ENCODE results near the gene COL11A2. TPM values are rescaled to one million over a fixed set of nuclear protein-coding genes. Genes with fewer than 3 reads are reported as not detected.

Gene COL11A2
- polyA plus RNA-seq, 6 donors from 2014 or later, result 0.09 to 0.30 TPM; not detected in 4

DNA sequence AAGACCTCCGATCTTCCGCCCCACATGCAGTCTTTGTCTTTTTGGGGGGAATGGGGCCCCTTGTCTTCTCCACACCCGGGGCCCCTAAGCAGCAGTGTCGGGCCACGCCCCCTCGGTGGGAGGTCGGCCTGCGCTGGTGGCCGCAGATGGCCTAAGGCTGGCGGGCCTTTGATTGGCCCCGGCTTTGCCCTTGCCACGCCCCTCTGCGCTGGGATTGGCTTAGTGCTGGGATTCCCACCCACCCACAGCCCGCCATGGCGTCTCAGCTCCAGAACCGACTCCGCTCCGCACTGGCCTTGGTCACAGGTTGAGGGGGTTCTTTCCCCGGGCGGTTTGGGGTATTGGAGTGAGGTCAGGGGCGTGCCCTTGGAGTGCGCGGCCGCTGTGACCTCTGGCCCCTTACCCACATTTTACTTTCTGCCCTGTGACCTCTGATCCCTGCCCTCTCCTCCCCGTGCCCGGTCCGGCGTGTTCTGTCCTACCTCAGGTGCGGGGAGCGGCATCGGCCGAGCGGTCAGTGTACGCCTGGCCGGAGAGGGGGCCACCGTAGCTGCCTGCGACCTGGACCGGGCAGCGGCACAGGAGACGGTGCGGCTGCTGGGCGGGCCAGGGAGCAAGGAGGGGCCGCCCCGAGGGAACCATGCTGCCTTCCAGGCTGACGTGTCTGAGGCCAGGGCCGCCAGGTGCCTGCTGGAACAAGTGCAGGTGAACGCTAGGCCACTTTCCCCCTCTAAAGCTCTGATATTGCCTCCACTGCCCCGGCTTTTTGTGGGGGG lies 12.3 kb upstream of the COL11A2 start, which contains the start of gene HSD17B8:
TSS of gene HSD17B8 (plus strand) at position 241 of the 776 bp plus-strand sequence. CDS start at position 255, 14 bp downstream.
- no peaks in the 10 kb centered on the region for H3K9me3 Mint-ChIP-seq
- H3K27ac Mint-ChIP-seq, result peak within 1 kb of the TSS; percentile 44 to 86 (median 72)
- ATAC-seq (ENCODE audit: low read depth in 2 of 2), result peak; percentile 52 to 62
- peaks cover 15 to 16% of the 10 kb centered on the region in 2 donors for H3K36me3 Mint-ChIP-seq
- H3K4me3 Mint-ChIP-seq, result peak within 1 kb of the TSS; percentile 88 to 100 (median 94)
- no peaks in the 10 kb centered on the region for H3K27me3 Mint-ChIP-seq
- DNase-seq, result peak; percentile 84
- H3K4me1 Mint-ChIP-seq, result peaks cover 63 to 79% (median 75%) of the 10 kb centered on the region in 3 donors

DNA sequence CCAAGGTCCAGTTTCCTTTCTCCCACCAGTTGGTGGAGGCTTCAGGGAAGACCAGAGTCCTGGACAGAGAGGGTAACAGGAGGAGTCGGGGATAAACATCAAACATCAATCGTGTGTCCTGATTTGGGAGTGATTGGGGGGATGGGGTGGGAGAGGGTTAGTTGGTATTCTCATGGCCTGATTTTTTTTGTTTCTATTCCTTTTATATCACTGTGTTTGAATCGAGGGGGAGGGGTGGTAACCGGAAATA lies 11.8 kb upstream of the COL11A2 start:
- Mint-ChIP-seq H3K4me1 (peaks cover 63 to 79% (median 75%) of the 10 kb centered on the region in 3 donors), H3K36me3 (peaks cover 13 to 16% of the 10 kb centered on the region in 2 donors), H3K9me3 (no peaks in the 10 kb centered on the region), H3K27me3 (no peaks in the 10 kb centered on the region), H3K27ac (peak overlapping the region in 4 of 6 donors; percentile 44 to 85 (median 78)), H3K4me3 (peak overlapping the region; percentile 88 to 100 (median 93))
- ATAC-seq (ENCODE audit: low read depth in 2 of 2), result no peak
- no peak for DNase-seq

DNA sequence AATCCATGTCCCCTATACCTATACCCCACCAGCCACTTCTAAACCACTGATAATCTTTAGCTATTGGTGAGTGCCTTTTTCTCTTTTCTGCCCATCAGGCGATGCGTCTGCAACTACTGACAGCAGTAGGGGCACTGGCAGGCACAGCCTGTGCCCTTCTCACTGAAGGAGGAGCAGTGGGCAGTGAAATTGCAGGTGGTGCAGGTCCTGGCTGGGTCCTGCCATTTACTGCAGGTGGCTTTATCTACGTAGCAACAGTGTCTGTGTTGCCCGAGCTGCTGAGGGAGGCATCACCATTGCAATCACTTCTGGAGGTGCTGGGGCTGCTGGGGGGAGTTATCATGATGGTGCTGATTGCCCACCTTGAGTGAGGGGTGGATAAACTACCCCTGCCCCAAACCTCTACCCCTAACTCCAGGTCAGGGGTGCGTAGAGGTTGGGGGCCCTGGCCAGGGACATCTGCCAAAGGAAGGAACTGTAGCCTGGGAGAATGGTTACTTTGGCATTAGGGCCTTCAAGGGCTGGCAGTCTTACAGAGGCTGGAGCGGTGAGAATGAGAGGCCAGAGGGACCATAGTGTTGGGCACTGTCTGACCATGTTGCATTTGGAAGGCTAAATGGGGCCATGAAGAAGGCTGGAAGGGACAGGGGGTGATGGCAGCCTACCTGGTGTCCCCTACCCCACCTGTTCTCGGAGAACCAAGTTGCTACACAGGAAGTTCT lies 11.3 kb upstream of the COL11A2 start:
- Mint-ChIP-seq H3K4me1 (peaks cover 63 to 79% (median 75%) of the 10 kb centered on the region in 3 donors), H3K9me3 (no peaks in the 10 kb centered on the region), H3K36me3 (peaks cover 13 to 16% of the 10 kb centered on the region in 2 donors), H3K27ac (peak overlapping the region in 5 of 6 donors; percentile 44 to 86 (median 78)), H3K4me3 (peak overlapping the region; percentile 88 to 100 (median 98)), H3K27me3 (no peaks in the 10 kb centered on the region)
- DNase-seq (no peak), ATAC-seq (ENCODE audit: low read depth in 2 of 2) (no peak)

DNA sequence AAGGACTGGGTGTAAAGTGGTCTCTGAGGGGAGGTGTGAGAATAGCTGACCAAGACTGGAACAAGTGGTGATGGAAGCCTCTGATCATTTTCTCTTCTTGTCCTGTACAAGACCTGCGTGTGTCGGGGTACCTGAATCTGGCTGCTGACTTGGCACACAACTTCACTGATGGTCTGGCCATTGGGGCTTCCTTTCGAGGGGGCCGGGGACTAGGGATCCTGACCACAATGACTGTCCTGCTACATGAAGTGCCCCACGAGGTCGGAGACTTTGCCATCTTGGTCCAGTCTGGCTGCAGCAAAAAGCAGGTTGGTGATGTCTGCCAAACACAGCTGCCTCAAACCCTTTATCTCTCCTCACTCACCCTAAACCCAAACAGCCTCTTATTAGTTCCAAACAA lies 10.5 kb upstream of the COL11A2 start:
- peaks cover 69 to 83% (median 81%) of the 10 kb centered on the region in 3 donors for H3K4me1 Mint-ChIP-seq
- ATAC-seq (ENCODE audit: low read depth in 2 of 2), result no peak
- H3K36me3 Mint-ChIP-seq, result peaks cover 13 to 16% of the 10 kb centered on the region in 2 donors
- no peak for DNase-seq
- no peak overlapping the region for H3K27ac Mint-ChIP-seq
- H3K4me3 Mint-ChIP-seq, result peak overlapping the region in 7 of 8 donors; percentile 48 to 100 (median 99)
- no peaks in the 10 kb centered on the region for H3K27me3 Mint-ChIP-seq
- H3K9me3 Mint-ChIP-seq, result no peaks in the 10 kb centered on the region

DNA sequence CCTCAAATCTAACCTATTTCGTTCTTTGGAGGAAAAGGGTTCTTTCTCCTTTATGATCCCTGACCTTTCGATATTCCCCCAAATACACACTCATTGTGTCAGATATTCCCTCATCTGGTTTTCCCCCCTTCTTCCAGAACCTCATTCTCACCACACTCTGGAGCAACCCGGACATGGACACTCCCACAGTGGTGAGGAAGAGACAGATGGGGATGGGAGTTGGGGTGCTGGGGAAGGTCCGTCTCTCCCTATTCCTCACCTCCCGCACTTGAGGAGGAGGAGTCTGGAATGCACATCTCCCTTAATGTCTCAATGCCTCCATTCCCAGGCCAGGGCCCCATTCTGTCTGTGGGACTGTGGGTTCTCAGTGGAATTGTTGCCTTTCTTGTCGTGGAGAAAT lies 9.7 kb upstream of the COL11A2 start:
- Mint-ChIP-seq H3K36me3 (peaks cover 13 to 16% of the 10 kb centered on the region in 2 donors), H3K9me3 (no peaks in the 10 kb centered on the region), H3K4me1 (peaks cover 71 to 85% (median 85%) of the 10 kb centered on the region in 3 donors), H3K4me3 (peak overlapping the region; percentile 99 to 100 (median 99)), H3K27ac (peak overlapping the region in 5 of 6 donors; percentile 25 to 98 (median 69)), H3K27me3 (no peaks in the 10 kb centered on the region)
- ATAC-seq (ENCODE audit: low read depth in 2 of 2) (no peak), DNase-seq (no peak)

DNA sequence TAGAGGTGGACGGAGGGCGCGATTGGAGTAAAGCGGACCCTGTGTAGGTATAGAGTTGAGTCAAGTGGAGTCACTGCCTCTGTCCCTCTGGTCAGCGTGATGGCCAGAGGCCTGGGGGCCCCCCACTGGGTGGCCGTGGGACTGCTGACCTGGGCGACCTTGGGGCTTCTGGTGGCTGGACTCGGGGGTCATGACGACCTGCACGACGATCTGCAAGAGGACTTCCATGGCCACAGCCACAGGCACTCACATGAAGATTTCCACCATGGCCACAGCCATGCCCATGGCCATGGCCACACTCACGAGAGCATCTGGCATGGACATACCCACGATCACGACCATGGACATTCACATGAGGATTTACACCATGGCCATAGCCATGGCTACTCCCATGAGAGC lies 8.9 kb upstream of the COL11A2 start:
- no peak for ATAC-seq (ENCODE audit: low read depth in 2 of 2)
- Mint-ChIP-seq H3K36me3 (peaks cover 13 to 24% of the 10 kb centered on the region in 2 donors), H3K4me3 (peak overlapping the region; percentile 99 to 100 (median 99)), H3K27ac (peak overlapping the region; percentile 95 to 99 (median 98)), H3K27me3 (no peaks in the 10 kb centered on the region), H3K9me3 (no peaks in the 10 kb centered on the region), H3K4me1 (peaks cover 71 to 84% (median 83%) of the 10 kb centered on the region in 3 donors)
- DNase-seq, result no peak

DNA sequence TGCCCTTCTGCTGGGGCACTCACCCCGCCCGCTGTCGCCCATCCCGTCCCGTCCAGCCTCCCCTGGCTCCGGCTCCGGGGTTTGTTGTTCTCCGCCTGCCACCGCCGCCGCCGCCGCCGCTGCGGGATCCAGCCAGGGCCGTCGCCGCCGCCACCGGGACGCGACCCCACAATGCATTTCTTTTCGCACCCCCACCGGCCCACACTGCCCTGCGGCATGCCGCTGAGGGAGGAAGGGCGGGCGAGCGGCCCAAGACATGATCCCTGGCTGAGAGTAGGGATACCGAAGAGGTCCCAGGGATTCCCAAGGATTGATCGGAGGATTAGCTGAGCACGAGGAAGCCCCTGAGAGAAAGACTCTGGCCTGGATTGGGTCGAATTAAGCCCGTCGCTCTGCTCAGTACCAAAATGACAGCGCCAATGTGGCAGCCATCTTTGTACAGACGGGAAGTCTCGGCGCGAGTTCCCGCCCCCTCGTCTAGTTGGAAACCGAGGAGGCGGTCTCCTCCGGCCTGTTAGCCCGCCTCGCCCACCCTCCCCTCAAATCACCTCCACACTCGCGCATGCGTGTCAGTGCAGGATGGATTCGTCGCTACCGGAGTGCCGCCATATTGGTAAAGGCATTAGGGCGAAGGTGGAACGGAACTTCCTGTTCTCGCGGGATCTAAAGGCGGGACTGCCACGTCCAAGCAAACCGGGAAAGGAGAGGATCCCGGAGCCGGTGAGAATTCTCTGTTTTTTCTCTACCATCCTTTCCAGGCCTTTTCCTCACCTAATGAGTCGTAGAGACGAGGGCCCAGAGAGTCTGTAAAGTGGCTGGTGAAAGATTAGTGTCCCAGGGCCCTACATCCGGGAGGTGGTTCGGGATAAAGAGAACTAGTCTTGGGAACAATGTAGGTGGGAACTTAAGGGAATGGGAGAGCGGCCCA lies 8.2 kb upstream of the COL11A2 start, which contains the start of the genes RXRB and SLC39A7:
TSS of gene RXRB (minus strand) at position 447 of the 928 bp plus-strand sequence. CDS start at position 258, 189 bp downstream.
TSS of gene SLC39A7 (plus strand) at position 649 of the 928 bp plus-strand sequence. CDS start 379 bp downstream, outside the sequence.
- Mint-ChIP-seq H3K4me3 (peak within 1 kb of the TSS; percentile 99 to 100 (median 99)), H3K36me3 (peaks cover 13 to 31% of the 10 kb centered on the region in 2 donors), H3K27ac (peak within 1 kb of the TSS; percentile 95 to 99 (median 98)), H3K4me1 (peaks cover 74 to 83% (median 80%) of the 10 kb centered on the region in 3 donors), H3K27me3 (no peaks in the 10 kb centered on the region), H3K9me3 (no peaks in the 10 kb centered on the region)
- ATAC-seq (ENCODE audit: low read depth in 2 of 2) (peak; percentile 75 to 78), DNase-seq (peak; percentile 96)

DNA sequence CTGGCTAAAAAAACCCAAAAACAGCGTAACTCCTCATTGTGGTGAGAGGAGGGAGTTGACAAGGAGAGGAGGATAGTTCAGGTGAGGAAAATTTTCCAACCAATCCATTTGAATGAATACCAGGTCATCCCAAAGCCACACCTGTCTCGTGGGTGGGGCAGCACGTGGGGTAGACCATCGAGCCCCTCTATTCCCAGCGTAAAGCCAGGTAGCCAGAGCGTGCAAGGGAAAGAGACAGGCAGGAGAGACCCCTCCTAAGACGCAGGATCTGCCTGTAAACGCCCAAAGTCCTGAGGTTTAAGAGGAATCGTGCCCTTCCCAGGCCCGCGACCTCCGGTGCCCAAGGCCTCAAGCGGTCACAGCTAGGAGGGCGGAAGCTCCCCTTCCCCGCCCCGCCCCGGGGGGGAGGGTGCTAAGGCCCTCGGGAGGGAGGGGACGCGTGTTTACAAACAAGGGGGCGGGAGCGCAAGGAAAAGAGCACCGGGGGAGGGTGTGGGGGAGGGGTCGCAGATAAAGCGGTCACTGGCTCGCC lies 7.5 kb upstream of the COL11A2 start:
- peak overlapping the region; percentile 18 to 96 (median 76) for H3K27ac Mint-ChIP-seq
- peaks cover 13 to 34% of the 10 kb centered on the region in 2 donors for H3K36me3 Mint-ChIP-seq
- no peaks in the 10 kb centered on the region for H3K27me3 Mint-ChIP-seq
- ATAC-seq (ENCODE audit: low read depth in 2 of 2), result peak; percentile 4 to 12
- peak overlapping the region; percentile 90 to 100 (median 97) for H3K4me3 Mint-ChIP-seq
- DNase-seq, result no peak
- no peaks in the 10 kb centered on the region for H3K9me3 Mint-ChIP-seq
- H3K4me1 Mint-ChIP-seq, result peaks cover 69 to 76% (median 75%) of the 10 kb centered on the region in 3 donors

DNA sequence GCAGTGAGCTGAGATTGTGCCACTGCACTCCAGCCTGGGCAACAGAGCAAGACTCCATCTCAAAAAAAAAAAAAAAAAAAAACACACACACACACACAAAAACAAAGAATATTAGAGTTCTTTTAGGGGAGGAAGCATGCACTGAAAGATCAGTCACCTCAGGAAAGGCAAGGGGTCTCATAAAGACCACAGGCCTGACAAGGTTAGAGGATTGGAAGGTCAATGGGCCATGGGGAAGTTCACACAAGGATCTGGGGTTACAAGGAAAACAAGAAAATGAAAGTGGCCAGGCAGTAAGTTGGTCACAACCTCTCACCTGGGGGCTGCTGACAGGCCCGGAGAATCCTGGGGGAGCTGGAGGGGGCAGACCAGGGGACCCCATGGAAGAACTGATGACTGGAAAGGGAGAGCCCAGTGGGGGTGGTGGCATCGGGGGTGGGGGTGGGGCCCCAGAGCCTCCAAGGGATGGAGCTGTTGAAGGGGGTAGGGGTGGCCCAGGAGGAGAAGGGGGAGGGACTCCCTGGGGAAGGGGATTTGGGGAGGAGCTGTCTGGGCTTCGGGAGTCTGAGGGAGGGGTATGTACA lies 6.7 kb upstream of the COL11A2 start:
- peak overlapping the region; percentile 90 to 100 (median 97) for H3K4me3 Mint-ChIP-seq
- no peaks in the 10 kb centered on the region for H3K27me3 Mint-ChIP-seq
- no peak for DNase-seq
- peak overlapping the region in 4 of 6 donors; percentile 75 to 96 (median 84) for H3K27ac Mint-ChIP-seq
- peaks cover 13 to 34% of the 10 kb centered on the region in 2 donors for H3K36me3 Mint-ChIP-seq
- H3K9me3 Mint-ChIP-seq, result no peaks in the 10 kb centered on the region
- ATAC-seq (ENCODE audit: low read depth in 2 of 2), result no peak
- H3K4me1 Mint-ChIP-seq, result peaks cover 65 to 77% (median 69%) of the 10 kb centered on the region in 3 donors

DNA sequence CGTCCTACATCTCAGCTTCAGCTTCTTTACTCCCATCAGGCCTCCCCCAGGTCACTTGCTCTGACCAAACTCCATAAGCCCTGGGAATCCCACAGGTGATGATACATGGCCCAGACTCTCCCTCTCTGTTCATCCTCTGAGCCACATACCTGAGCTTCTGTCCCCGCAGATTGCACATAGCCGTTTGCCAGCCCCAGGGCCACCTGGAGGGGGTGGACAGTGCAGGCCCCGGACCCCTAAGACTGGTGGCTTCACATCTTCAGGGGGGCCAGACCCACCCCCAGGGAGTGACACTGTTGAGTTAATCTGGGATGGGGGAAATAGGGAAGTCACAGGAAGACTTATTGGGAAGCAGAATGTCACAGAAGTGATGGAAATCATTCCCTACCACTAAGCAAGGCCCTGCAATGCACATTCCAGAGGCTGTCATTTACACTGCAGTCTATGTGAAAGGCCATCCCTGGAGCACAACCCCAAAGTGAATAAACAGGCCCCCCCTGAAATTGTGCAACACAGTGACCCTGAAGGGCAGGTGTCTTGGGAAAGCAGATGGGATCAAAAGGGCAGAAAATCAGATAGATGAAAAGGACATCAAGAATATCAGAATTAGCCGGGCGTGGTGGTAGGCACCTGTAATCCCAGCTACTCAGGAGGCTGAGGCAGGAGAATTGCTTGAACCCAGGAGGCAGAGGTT lies 6.0 kb upstream of the COL11A2 start:
- H3K4me3 Mint-ChIP-seq, result peak overlapping the region; percentile 77 to 100 (median 92)

DNA sequence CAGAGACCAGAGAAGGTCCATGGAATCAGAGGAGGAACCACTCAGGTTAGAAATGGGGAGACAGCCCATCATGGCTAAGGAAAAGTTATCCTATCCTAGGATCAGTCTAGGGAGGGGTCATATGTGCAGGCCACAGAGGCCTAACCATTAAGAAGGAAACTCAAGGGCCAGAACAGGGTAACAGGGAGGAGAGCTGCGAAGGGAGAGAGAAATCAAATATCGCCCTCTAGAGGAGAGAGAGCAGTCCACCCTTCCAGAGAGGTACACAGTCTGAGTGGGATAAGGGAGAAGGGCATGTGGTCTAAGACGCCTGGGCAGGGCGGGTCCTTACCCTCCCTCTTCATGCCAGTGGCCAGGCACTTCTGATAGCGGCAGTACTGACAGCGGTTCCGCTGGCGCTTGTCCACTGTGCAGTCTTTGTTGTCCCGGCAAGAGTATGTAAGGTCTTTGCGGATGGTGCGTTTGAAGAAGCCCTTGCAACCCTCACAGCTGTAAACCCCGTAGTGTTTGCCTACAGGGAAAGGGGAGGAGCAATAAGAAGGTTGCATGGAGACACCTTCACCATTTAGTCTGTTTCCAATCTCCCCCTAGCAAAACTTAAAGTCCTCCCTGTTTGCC lies 5.3 kb upstream of the COL11A2 start:
- Mint-ChIP-seq H3K4me1 (peaks cover 59 to 73% (median 66%) of the 10 kb centered on the region in 3 donors), H3K4me3 (peak overlapping the region; percentile 7 to 99 (median 74)), H3K27me3 (no peaks in the 10 kb centered on the region), H3K27ac (peak overlapping the region in 3 of 6 donors; percentile 50 to 65 (median 50)), H3K9me3 (no peaks in the 10 kb centered on the region), H3K36me3 (peaks cover 7 to 26% of the 10 kb centered on the region in 2 donors)
- DNase-seq (peak; percentile 54), ATAC-seq (ENCODE audit: low read depth in 2 of 2) (peak; percentile 26 to 29)

More for the DNA sequence above, 6.0 kb upstream of the COL11A2 start:
- Mint-ChIP-seq H3K36me3 (peaks cover 13 to 33% of the 10 kb centered on the region in 2 donors), H3K27ac (peak overlapping the region in 3 of 6 donors; percentile 29 to 96 (median 91)), H3K9me3 (no peaks in the 10 kb centered on the region), H3K27me3 (no peaks in the 10 kb centered on the region), H3K4me1 (peaks cover 60 to 76% (median 67%) of the 10 kb centered on the region in 3 donors)
- DNase-seq (no peak), ATAC-seq (ENCODE audit: low read depth in 2 of 2) (no peak)
